PFSK-1 (cell line): ENCODE data around the gene PLOD3.
A peak's percentile ranks its signal among the peaks of the same experiment; 100 is the strongest.

ENCODE experiments used
- FOXP2 ChIP-seq: optimal IDR thresholded peaks from 2 replicates; pipeline ENCODE3; 2011; ENCODE audit warnings: borderline replicate concordance, control low read depth, inconsistent platforms; ENCODE audit not compliant: insufficient read depth; ENCODE audit errors: extremely low read length, extremely low read depth
- POLR2AphosphoS5 ChIP-seq: IDR thresholded peaks from 2 replicates; pipeline ENCODE4 v1.6.1; 2012; ENCODE audit warnings: low read depth, mild to moderate bottlenecking, control low read depth, low read length, moderate library complexity
- REST ChIP-seq, 2 experiments: IDR thresholded peaks; 2 replicates each; pipeline versions ENCODE4 v1.6.1 to v1.8.0; 2011 to 2012; ENCODE audit warnings: low read depth in 2 of 2, low read length in 2 of 2, control low read depth in 1 of 2, inconsistent platforms in 1 of 2, mild to moderate bottlenecking in 1 of 2, moderate library complexity in 1 of 2; ENCODE audit not compliant: insufficient read depth in 1 of 2
- SIN3A ChIP-seq: IDR thresholded peaks from 2 replicates; pipeline ENCODE4 v1.6.1; 2012; ENCODE audit warnings: mild to moderate bottlenecking, low read length, moderate library complexity, borderline replicate concordance; ENCODE audit not compliant: insufficient read depth
- TAF1 ChIP-seq: IDR thresholded peaks from 2 replicates; pipeline ENCODE4 v1.6.1; 2012; ENCODE audit warnings: low read length, control low read depth, borderline replicate concordance; ENCODE audit not compliant: insufficient read depth

The PLOD3 gene

GRCh38 chr7:101244375-101245146 lies 27.2 kb upstream of the PLOD3 start, which contains the start of gene FIS1:
FIS1 (minus strand) TSS chr7:101245081; CDS start chr7:101245004, 77 bp downstream.
- TF ChIP-seq TAF1 (peak; percentile 55; the same call in 1 of the 2 replicates), REST (IDR thresholded peaks at IDR 0.05; ENCODE audit: insufficient read depth in 1 of 2, low read depth in 2 of 2, low read length in 2 of 2) (no peak), POLR2AphosphoS5 (peak; percentile 82), SIN3A (peak; percentile 87; the same call in 1 of the 2 replicates), FOXP2 (no peak)

DNA sequence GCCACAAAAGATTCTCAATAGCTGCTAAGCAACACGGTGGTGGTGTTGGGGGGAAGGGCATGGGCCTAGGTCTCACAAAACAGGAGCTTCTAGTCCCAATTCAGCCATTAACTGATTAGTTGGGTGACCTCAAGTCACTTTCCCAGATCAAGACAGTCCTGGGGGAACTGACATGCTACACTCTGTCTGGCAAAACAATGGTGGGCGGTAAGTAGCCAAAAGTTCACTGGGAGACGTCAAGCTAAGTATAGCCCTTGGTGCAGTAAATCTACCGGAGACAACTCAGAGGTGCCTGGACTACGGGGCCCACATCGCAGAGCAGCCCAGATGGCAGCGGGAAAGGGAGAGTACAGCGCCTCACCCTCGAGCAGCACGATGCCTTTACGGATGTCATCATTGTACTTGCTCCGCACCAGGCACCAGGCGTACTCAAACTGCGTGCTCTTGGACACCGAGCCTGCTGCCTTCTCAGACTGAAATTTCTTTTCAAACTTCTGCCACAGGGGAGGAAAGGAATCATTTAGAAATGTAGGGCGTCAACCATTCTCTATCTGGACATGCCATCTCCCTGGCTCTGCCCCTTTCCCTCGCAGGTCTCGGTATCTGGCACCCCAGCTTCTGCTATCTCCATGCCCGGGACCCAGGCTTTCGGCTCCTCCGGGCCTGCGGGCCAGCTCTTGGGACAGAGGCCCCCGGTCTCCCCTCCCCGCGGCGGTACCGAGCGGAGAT lies 26.4 kb upstream of the PLOD3 start:
- no peak for TF ChIP-seq REST (IDR thresholded peaks at IDR 0.05; ENCODE audit: insufficient read depth in 1 of 2, low read depth in 2 of 2, low read length in 2 of 2)
- no peak for TF ChIP-seq POLR2AphosphoS5
- TF ChIP-seq SIN3A, result no peak
- TF ChIP-seq FOXP2, result no peak
- TF ChIP-seq TAF1, result no peak

GRCh38 chr7:101241443-101242349 lies 24.3 kb upstream of the PLOD3 start:
- no peak for TF ChIP-seq FOXP2
- no peak for TF ChIP-seq POLR2AphosphoS5
- TF ChIP-seq REST (IDR thresholded peaks at IDR 0.05; ENCODE audit: insufficient read depth in 1 of 2, low read depth in 2 of 2, low read length in 2 of 2), result no peak
- TF ChIP-seq SIN3A, result no peak
- no peak for TF ChIP-seq TAF1

- TF ChIP-seq TAF1, result no peak
- TF ChIP-seq REST (IDR thresholded peaks at IDR 0.05; ENCODE audit: insufficient read depth in 1 of 2, low read depth in 2 of 2, low read length in 2 of 2), result no peak
- no peak for TF ChIP-seq FOXP2
- no peak for TF ChIP-seq POLR2AphosphoS5
- TF ChIP-seq SIN3A, result no peak
These were observed 23.6 kb upstream of the PLOD3 start for GRCh38 chr7:101241015-101241363.
